GM12891 (cell line): Measurements from ENCODE around the gene MYO1C.

Experiments
- POLR2A ChIP-seq: IDR thresholded peaks from 2 replicates; pipeline ENCODE4 v1.6.1; 2011; ENCODE audit warnings: low read depth, low read length, control low read depth
- POLR2AphosphoS5 ChIP-seq: IDR thresholded peaks from 2 replicates; pipeline ENCODE4 v1.6.1; 2011; ENCODE audit warnings: low read depth, low read length, control low read depth

DNA sequence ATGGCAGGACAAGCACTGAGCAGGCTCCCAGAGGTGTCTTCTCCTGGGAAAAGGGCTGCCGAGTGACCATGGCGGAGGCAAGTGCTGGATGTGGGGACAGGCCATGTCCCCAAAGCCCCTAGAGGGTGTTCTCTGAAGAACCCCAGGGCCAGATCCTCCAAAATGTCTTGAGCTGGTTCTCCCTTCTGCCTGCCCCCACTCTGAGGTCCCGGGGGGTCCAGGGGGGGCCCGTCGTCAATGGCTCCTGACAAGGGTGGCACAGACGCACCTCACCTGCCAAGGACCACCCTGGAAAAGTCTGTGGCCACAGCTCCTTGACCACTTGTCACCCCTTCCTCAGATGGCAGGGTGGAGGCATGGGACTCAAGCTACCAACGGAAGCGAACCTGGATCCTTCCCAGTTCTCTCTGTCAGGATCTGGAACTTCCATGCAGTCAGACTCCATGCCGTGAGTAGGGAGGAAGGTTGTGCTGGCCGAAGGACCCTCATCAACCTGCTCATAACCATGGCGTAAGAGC, 2.3 kb upstream of the MYO1C start:
- no peak for TF ChIP-seq POLR2AphosphoS5
- no peak for TF ChIP-seq POLR2A
